Panc1 (cell line): ENCODE data around the gene DCAF10. TPM values are rescaled to one million over a fixed set of nuclear protein-coding genes. Genes with fewer than 3 reads are reported as not detected.
"Not testable (repeated sequence)": the region's sequence is repeated elsewhere in the genome, so short reads cannot be mapped to it uniquely, and the experiment has no call there.

Source experiments
- ATAC-seq: fragments of 200-7000 bp; cut with Tn5 transposase; 2 replicates; pipeline ENCODE4 v1.9.1; 2020; ENCODE audit warnings: mild to moderate bottlenecking, moderate library complexity
- BruUV-seq: library from RNA; stranded (reverse); fragments of 400-500 nt; replicated peaks from 2 replicates; lab custom pipeline; 2021; lab: Mats Ljungman, UMichigan
- CTCF ChIA-PET: fragments of 300-600 bp; sonication (Branson Sonifier 250); formaldehyde crosslinking; loops from one replicate; lab custom pipeline; 2022; ENCODE audit warnings: antibody characterized with exemption; lab: Charles Lee
- POLR2A ChIA-PET: fragments of 300-600 bp; sonication (Branson Sonifier 250); formaldehyde crosslinking; loops from one replicate; lab custom pipeline; 2022; ENCODE audit warnings: antibody characterized with exemption; lab: Charles Lee
- DNase-seq: peaks from one replicate; pipeline ENCODE4 v3.0.0-alpha.2; 2010; ENCODE audit warnings: low read depth, low spot score
- H3K27ac ChIP-seq: 2 replicates; pipeline ENCODE4 v1.5.1; 2011; ENCODE audit warnings: mild to moderate bottlenecking, low read length, inconsistent platforms
- H3K27me3 ChIP-seq: fragments of 200-500 bp; sonication (Bioruptor generic); 2 replicates; pipeline ENCODE4 v1.6.0; 2014; ENCODE audit warnings: low read length, inconsistent platforms; ENCODE audit not compliant: control insufficient read depth, insufficient read depth
- H3K36me3 ChIP-seq: fragments of 200-500 bp; sonication (Bioruptor generic); 2 replicates; pipeline ENCODE4 v1.5.1; 2014; ENCODE audit warnings: inconsistent platforms, mild to moderate bottlenecking, low read length, moderate library complexity; ENCODE audit not compliant: control insufficient read depth, insufficient read depth
- H3K4me1 ChIP-seq: 2 replicates; pipeline ENCODE4 v1.5.1; 2011; ENCODE audit warnings: inconsistent platforms, mild to moderate bottlenecking, low read length, moderate library complexity; ENCODE audit not compliant: control insufficient read depth, insufficient read depth
- H3K4me3 ChIP-seq, 2 experiments: 2 replicates each; pipeline ENCODE4 v1.5.1; 2011 to 2012; ENCODE audit warnings: low read depth in 2 of 2, low read length in 2 of 2, mild to moderate bottlenecking in 2 of 2, inconsistent platforms in 1 of 2, moderate library complexity in 1 of 2
- H3K9me3 ChIP-seq: fragments of 200-500 bp; sonication (Bioruptor generic); 2 replicates; pipeline ENCODE4 v1.5.1; 2014; ENCODE audit warnings: low read depth, mild to moderate bottlenecking, inconsistent platforms, low read length, moderate library complexity; ENCODE audit not compliant: control insufficient read depth, insufficient read depth
- POLR2AphosphoS5 ChIP-seq: IDR thresholded peaks from 2 replicates; pipeline ENCODE4 v1.6.1; 2012; ENCODE audit warnings: mild to moderate bottlenecking, low read depth, low read length, moderate library complexity
- SIN3A ChIP-seq: IDR thresholded peaks from 2 replicates; pipeline ENCODE4 v1.6.1; 2012; ENCODE audit warnings: low read depth, mild to moderate bottlenecking, low read length, moderate library complexity, borderline replicate concordance; ENCODE audit not compliant: insufficient read depth
- TCF7L2 ChIP-seq: IDR thresholded peaks from 2 replicates; pipeline ENCODE4 v1.6.1; 2011; ENCODE audit warnings: mild to moderate bottlenecking, low read depth, low read length, inconsistent platforms
- in situ Hi-C: cut with HindIII; loops from 2 replicates; pipeline ENCODE4 v1.10.0; 2016; ENCODE audit warnings: low sequenced_read_pairs, low pct_unique_long_range_greater_than_20kb
- intact Hi-C: fragments of 100-400 bp; cut with micrococcal nuclease; formaldehyde crosslinking; loops from one replicate; pipeline ENCODE4 v1.10.0; 2022; ENCODE audit not compliant: unreplicated experiment
- total RNA-seq: library from RNA; stranded (reverse); gene quantifications from one replicate; pipeline ENCODE4 v1.2.1, GENCODE V29; 2021; ENCODE audit not compliant: unreplicated experiment
- TF ChIP-seq, protein P1 (sequence below): fragments of 450-650 bp; IDR thresholded peaks from 2 replicates; pipeline ENCODE4 v1.5.1; 2017; ENCODE audit warnings: mild to moderate bottlenecking
- TF ChIP-seq, protein P2 (sequence below), 2 experiments: IDR thresholded peaks; 2 replicates each; pipeline ENCODE4 v1.6.1; 2011 to 2012; ENCODE audit warnings: low read depth in 2 of 2, control low read depth in 1 of 2, low read length in 1 of 2, mild to moderate bottlenecking in 1 of 2, moderate library complexity in 1 of 2; ENCODE audit not compliant: insufficient read depth in 1 of 2

The DCAF10 gene
- total RNA-seq, 1 experiment from 2014 or later, result 18.5 TPM

DNA sequence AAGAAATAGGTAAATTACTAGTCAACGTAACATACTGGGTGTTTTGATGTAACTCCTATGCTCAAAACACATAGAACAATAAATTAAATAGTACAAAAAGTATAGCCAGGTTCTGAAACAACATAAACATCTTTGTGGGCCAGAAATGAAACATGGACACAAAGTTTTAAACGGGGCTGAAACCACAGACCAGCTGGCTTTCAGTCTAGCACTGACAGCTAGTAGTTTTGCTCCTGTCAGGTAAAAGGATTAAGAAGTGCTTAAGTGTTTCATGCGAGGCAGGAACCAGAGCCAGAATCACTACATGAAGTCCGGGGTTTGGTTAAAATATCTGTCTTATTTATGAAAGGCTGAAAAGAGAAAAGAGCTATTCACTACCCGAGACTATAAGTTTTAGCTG, 19.5 kb downstream of the DCAF10 start:
- ChIA-PET POLR2A (no interaction called here), CTCF (no interaction called here)
- Histone ChIP-seq H3K36me3 (no peaks in the 10 kb centered on the region; the same call in 1 of the 2 replicates), H3K4me1 (no peaks in the 10 kb centered on the region), H3K27ac (no peak overlapping the region), H3K27me3 (no peaks in the 10 kb centered on the region), H3K9me3 (no peaks in the 10 kb centered on the region), H3K4me3 (no peak overlapping the region)
- no TSS peak for BruUV-seq
- in situ Hi-C loops (no loop called here), intact Hi-C loops (no loop called here)
- TF ChIP-seq, protein P1, sequence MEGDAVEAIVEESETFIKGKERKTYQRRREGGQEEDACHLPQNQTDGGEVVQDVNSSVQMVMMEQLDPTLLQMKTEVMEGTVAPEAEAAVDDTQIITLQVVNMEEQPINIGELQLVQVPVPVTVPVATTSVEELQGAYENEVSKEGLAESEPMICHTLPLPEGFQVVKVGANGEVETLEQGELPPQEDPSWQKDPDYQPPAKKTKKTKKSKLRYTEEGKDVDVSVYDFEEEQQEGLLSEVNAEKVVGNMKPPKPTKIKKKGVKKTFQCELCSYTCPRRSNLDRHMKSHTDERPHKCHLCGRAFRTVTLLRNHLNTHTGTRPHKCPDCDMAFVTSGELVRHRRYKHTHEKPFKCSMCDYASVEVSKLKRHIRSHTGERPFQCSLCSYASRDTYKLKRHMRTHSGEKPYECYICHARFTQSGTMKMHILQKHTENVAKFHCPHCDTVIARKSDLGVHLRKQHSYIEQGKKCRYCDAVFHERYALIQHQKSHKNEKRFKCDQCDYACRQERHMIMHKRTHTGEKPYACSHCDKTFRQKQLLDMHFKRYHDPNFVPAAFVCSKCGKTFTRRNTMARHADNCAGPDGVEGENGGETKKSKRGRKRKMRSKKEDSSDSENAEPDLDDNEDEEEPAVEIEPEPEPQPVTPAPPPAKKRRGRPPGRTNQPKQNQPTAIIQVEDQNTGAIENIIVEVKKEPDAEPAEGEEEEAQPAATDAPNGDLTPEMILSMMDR, result no peak
- TF ChIP-seq, protein P2, sequence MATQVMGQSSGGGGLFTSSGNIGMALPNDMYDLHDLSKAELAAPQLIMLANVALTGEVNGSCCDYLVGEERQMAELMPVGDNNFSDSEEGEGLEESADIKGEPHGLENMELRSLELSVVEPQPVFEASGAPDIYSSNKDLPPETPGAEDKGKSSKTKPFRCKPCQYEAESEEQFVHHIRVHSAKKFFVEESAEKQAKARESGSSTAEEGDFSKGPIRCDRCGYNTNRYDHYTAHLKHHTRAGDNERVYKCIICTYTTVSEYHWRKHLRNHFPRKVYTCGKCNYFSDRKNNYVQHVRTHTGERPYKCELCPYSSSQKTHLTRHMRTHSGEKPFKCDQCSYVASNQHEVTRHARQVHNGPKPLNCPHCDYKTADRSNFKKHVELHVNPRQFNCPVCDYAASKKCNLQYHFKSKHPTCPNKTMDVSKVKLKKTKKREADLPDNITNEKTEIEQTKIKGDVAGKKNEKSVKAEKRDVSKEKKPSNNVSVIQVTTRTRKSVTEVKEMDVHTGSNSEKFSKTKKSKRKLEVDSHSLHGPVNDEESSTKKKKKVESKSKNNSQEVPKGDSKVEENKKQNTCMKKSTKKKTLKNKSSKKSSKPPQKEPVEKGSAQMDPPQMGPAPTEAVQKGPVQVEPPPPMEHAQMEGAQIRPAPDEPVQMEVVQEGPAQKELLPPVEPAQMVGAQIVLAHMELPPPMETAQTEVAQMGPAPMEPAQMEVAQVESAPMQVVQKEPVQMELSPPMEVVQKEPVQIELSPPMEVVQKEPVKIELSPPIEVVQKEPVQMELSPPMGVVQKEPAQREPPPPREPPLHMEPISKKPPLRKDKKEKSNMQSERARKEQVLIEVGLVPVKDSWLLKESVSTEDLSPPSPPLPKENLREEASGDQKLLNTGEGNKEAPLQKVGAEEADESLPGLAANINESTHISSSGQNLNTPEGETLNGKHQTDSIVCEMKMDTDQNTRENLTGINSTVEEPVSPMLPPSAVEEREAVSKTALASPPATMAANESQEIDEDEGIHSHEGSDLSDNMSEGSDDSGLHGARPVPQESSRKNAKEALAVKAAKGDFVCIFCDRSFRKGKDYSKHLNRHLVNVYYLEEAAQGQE (IDR thresholded peaks at IDR 0.05; ENCODE audit: insufficient read depth in 1 of 2, low read depth in 2 of 2, low read length in 1 of 2), result no peak
- TF ChIP-seq POLR2AphosphoS5, result no peak
- no peak for TF ChIP-seq TCF7L2
- no peak for TF ChIP-seq SIN3A
- DNase-seq, result no peak
- no peak for ATAC-seq

DNA sequence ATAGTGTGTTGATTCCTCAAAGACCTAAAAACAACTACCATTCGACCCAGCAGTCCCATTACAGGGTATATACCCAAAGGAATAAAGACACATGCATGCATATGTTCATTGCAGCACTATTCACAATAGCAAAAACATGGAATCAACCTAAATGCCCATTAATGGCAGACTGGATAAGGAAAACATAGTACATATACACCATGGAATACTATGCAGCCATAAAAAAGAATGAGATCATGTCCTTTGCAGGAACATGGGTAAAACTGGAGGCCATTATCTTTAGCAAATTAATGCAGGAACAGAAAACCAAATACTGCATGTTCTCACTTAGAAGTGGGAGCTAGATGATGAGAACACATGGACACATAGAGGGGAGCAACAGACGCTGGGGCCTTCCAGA, 24.6 kb downstream of the DCAF10 start:
- CTCF ChIA-PET, result interaction anchor here (0.7 kb wide), 1 partner anchor 37 kb away, joined by 4 read pairs; no protein-coding TSS in a partner anchor
- H3K4me1 ChIP-seq, H3K4me3 ChIP-seq, H3K36me3 ChIP-seq, ATAC-seq, POLR2A ChIA-PET, H3K27me3 ChIP-seq, in situ Hi-C loops, intact Hi-C loops, H3K9me3 ChIP-seq, DNase-seq, H3K27ac ChIP-seq: not testable (repeated sequence)
- TSS peak; percentile 26 for BruUV-seq

DNA sequence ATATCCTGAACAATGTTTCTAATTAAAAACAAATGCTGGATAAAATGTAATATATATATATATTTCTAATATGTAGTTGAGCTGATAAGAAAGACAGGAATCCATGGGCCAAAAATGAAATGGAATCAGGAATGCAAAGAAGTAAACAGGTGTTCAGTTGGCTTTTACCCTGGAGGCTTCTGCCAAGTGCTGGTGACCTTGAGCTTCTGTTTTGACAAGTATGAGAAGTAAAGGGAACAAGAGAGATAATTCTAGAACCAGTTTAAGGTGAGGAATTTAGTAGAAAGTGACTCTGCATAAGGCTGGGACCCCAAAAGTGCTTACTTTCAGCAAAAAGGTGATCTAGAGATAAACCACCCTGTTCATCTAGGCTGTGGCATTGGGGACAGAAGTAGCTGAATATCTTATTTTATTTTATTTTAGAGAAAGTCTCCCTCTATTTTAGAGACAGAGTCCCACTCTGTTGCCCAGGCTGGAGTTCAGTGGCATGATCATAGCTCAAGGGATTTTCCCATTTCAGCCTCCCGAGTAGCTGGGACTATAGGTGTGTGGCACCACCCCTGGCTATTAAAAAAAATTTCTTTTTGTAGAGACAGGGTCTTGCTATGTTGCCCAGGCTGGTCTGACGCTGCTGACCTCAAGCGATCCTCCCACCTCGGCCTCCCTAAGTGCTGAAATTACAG, 27.0 kb downstream of the DCAF10 start:
- CTCF ChIA-PET, result no interaction called here
- POLR2A ChIA-PET, result interaction anchor here (0.5 kb wide), 1 partner anchor 9 kb away, joined by 3 read pairs; no protein-coding TSS in a partner anchor

More for the DNA sequence above, 27.0 kb downstream of the DCAF10 start:
- BruUV-seq, result no TSS peak
- H3K4me1 ChIP-seq, result no peaks in the 10 kb centered on the region
- intact Hi-C loops, result no loop called here
- no peak overlapping the region for H3K4me3 ChIP-seq
- no peak overlapping the region for H3K27ac ChIP-seq
- TF ChIP-seq, protein P1, result no peak
- no peak for TF ChIP-seq POLR2AphosphoS5
- TF ChIP-seq, protein P2 (IDR thresholded peaks at IDR 0.05; ENCODE audit: insufficient read depth in 1 of 2, low read depth in 2 of 2, low read length in 1 of 2), result no peak
- no peak for TF ChIP-seq SIN3A
- TF ChIP-seq TCF7L2, result no peak
- DNase-seq (no peak), ATAC-seq (no peak)
- no peaks in the 10 kb centered on the region; the same call in 1 of the 2 replicates for H3K36me3 ChIP-seq
- no peaks in the 10 kb centered on the region for H3K9me3 ChIP-seq
- no peaks in the 10 kb centered on the region for H3K27me3 ChIP-seq
- in situ Hi-C loops, result no loop called here
